ENCODE measurements around the gene UBIAD1. TPM values are rescaled to one million over a fixed set of nuclear protein-coding genes. Genes with fewer than 3 reads are reported as not detected.

Gene UBIAD1
- total and polyA plus RNA-seq, 10 of the 15 experiments (the other 5 are each of a cell fraction or from before 2014, with no cell fraction given), result 4.5 to 23.8 (median 16.0) TPM

- 0 out of 2 replicates have a peak, but pooled peaks have one; percentile 21 for TF ChIP-seq MEF2A (IDR thresholded peaks at IDR 0.05; ENCODE audit: insufficient read depth, low read depth, low read length)
- TF ChIP-seq FOXM1 (IDR thresholded peaks at IDR 0.05; ENCODE audit: low read depth, low read length), result no peak
- TF ChIP-seq HSF1 (IDR thresholded peaks at IDR 0.05; ENCODE audit: low read depth, low read length), result no peak
- H3K4me1 ChIP-seq (ENCODE audit: control insufficient read depth, insufficient read depth, low read length), result peaks cover 27% of the 10 kb centered on the region
- DNase-seq (ENCODE audit: low read depth, low spot score), result no peak
- H3K27me3 ChIP-seq (replicated peaks in 1 of 2; ENCODE audit: control insufficient read depth in 2 of 2, insufficient read depth in 2 of 2, low read length in 1 of 2), result no peaks in the 10 kb centered on the region
- no TSS peak for BruUV-seq (replicated peaks)
- 20% methylated on average over 4 of the region's 4 CpGs for WGBS (ENCODE audit: insufficient coverage, insufficient replicate concordance, low lambda C conversion rate, missing lambda C conversion rate)
- H3K27ac ChIP-seq (ENCODE audit: control insufficient read depth, insufficient read depth), result peak overlapping the region; percentile 38; the same call in 1 of the 2 replicates
- CTCF ChIA-PET, result interaction anchor here (0.6 to 3.2 kb wide), 3 partner anchors 12 to 305 kb away, joined by 3 to 15 read pairs (median 10); no protein-coding TSS in a partner anchor
- SMC1A ChIA-PET (ENCODE audit: uncharacterized antibody, unreplicated experiment), result interaction anchor here (1.1 to 2.0 kb wide), 2 partner anchors 12 to 192 kb away, joined by 3 to 9 read pairs; no protein-coding TSS in a partner anchor
- no peaks in the 10 kb centered on the region for H4K20me1 ChIP-seq (ENCODE audit: control insufficient read depth, insufficient read depth)
- no peak overlapping the region for H3K4me3 ChIP-seq
- H3K79me2 ChIP-seq (ENCODE audit: control insufficient read depth, insufficient read depth, low read length), result no peaks in the 10 kb centered on the region
- no peaks in the 10 kb centered on the region for H3K9me3 ChIP-seq (replicated peaks; ENCODE audit: control insufficient read depth, insufficient read depth, low read length)
- H3K36me3 ChIP-seq (ENCODE audit: control insufficient read depth in 2 of 2, insufficient read depth in 2 of 2, low read length in 1 of 2), result peaks cover 13 to 25% of the 10 kb centered on the region in 2 experiments; a peak in 3 of 4 replicates
- H2AFZ ChIP-seq (ENCODE audit: control insufficient read depth, low read depth, low read length), result no peak overlapping the region
- intact Hi-C loops (cut with micrococcal nuclease; ENCODE audit: unreplicated experiment) (no loop called here), in situ Hi-C loops (cut with MboI) (no loop called here)
- H3K4me2 ChIP-seq (ENCODE audit: control insufficient read depth, insufficient read depth), result peak overlapping the region; percentile 14; the same call in 1 of the 2 replicates
- RAD21 ChIA-PET (ENCODE audit: unreplicated experiment), result no interaction called here
- FAIRE-seq, result no peak
- no peak overlapping the region for H3K9ac ChIP-seq (ENCODE audit: control insufficient read depth, insufficient read depth, low read length)
- POLR2A ChIA-PET, result interaction anchor here (0.6 to 0.8 kb wide), 2 partner anchors 130 to 598 kb away, joined by 3 to 4 read pairs; partner anchors contain the start of gene EXOSC10
- ATAC-seq, result no peak
Observed at GRCh38 chr1:11229203-11229602, 43.8 kb upstream of the UBIAD1 start.

GRCh38 chr1:11233208-11233607 is 39.8 kb upstream of the UBIAD1 start:
- H3K4me1 ChIP-seq (ENCODE audit: control insufficient read depth, insufficient read depth, low read length), result peaks cover 11% of the 10 kb centered on the region
- no peak overlapping the region for H3K4me2 ChIP-seq (ENCODE audit: control insufficient read depth, insufficient read depth)
- POLR2A ChIA-PET, result no interaction called here
- whole genome bisulfite sequencing (ENCODE audit: insufficient coverage, insufficient replicate concordance, low lambda C conversion rate, missing lambda C conversion rate), result 92% methylated on average over 2 of the region's 2 CpGs
- no peak overlapping the region for H3K4me3 ChIP-seq
- SMC1A ChIA-PET (ENCODE audit: uncharacterized antibody, unreplicated experiment), result interaction anchor here (3.0 kb wide), 1 partner anchor 196 kb away, joined by 11 read pairs; no protein-coding TSS in a partner anchor
- no peak for DNase-seq (ENCODE audit: low read depth, low spot score)
- CTCF ChIA-PET, result interaction anchor here (0.9 kb wide), 2 partner anchors 9 to 414 kb away, joined by 3 read pairs; no protein-coding TSS in a partner anchor
- RAD21 ChIA-PET (ENCODE audit: unreplicated experiment), result interaction anchor here (1.0 kb wide), 1 partner anchor 195 kb away, joined by 3 read pairs; no protein-coding TSS in a partner anchor
- no peaks in the 10 kb centered on the region for H3K79me2 ChIP-seq (ENCODE audit: control insufficient read depth, insufficient read depth, low read length)
- BruUV-seq (replicated peaks), result no TSS peak
- no peak overlapping the region for H2AFZ ChIP-seq (ENCODE audit: control insufficient read depth, low read depth, low read length)
- H3K27ac ChIP-seq (ENCODE audit: control insufficient read depth, insufficient read depth), result no peak overlapping the region
- H3K9me3 ChIP-seq (replicated peaks; ENCODE audit: control insufficient read depth, insufficient read depth, low read length), result no peaks in the 10 kb centered on the region
- intact Hi-C loops (cut with micrococcal nuclease; ENCODE audit: unreplicated experiment) (no loop called here), in situ Hi-C loops (cut with MboI) (no loop called here)
- no peak for ATAC-seq
- no peak overlapping the region for H3K9ac ChIP-seq (ENCODE audit: control insufficient read depth, insufficient read depth, low read length)
- no peaks in the 10 kb centered on the region for H4K20me1 ChIP-seq (ENCODE audit: control insufficient read depth, insufficient read depth)
- peaks cover 22 to 31% of the 10 kb centered on the region in 2 experiments for H3K36me3 ChIP-seq (ENCODE audit: control insufficient read depth in 2 of 2, insufficient read depth in 2 of 2, low read length in 1 of 2)
- FAIRE-seq, result no peak
- no peaks in the 10 kb centered on the region for H3K27me3 ChIP-seq (replicated peaks in 1 of 2; ENCODE audit: control insufficient read depth in 2 of 2, insufficient read depth in 2 of 2, low read length in 1 of 2)
- TF ChIP-seq ZNF24 (IDR thresholded peaks at IDR 0.05) (no peak), ZNF274 (IDR thresholded peaks at IDR 0.05; ENCODE audit: insufficient read depth, insufficient read length) (no peak), EGR1 (IDR thresholded peaks at IDR 0.05; ENCODE audit: borderline replicate concordance in 1 of 2, low read depth in 2 of 2, low read length in 2 of 2) (no peak), LARP7 (IDR thresholded peaks at IDR 0.05) (no peak), BRCA1 (IDR thresholded peaks at IDR 0.05; ENCODE audit: low read depth, low read length) (no peak), POU2F2 (IDR thresholded peaks at IDR 0.05; ENCODE audit: borderline replicate concordance, low read depth, low read length) (no peak), ZZZ3 (IDR thresholded peaks at IDR 0.05; ENCODE audit: control insufficient read depth, insufficient read length, low read depth) (no peak), IRF3 (IDR thresholded peaks at IDR 0.05) (no peak), CHD1 (IDR thresholded peaks at IDR 0.05; ENCODE audit: low read depth, low read length) (no peak), IKZF1 (conservative IDR thresholded peaks at IDR 0.05) (no peak), HDGF (IDR thresholded peaks at IDR 0.05) (no peak), YY1 (IDR thresholded peaks at IDR 0.05; ENCODE audit: low read depth, low read length) (no peak), ZNF384 (IDR thresholded peaks at IDR 0.05; ENCODE audit: borderline replicate concordance, low read depth, low read length) (no peak), NFYB (IDR thresholded peaks at IDR 0.05; ENCODE audit: insufficient read depth, low read depth, low read length) (no peak)

Measured in GM12878 (cell line).